GM12873 (cell line): ENCODE measurements around the gene DAND5.

Experiments used
- TF ChIP-seq, protein P1 (sequence below): IDR thresholded peaks from 2 replicates; pipeline ENCODE4 v1.5.1; 2012; ENCODE audit warnings: low read depth, mild to moderate bottlenecking, moderate library complexity, low read length, control low read depth; ENCODE audit not compliant: insufficient read depth; ENCODE audit errors: missing control alignments

The DAND5 gene, protein sequence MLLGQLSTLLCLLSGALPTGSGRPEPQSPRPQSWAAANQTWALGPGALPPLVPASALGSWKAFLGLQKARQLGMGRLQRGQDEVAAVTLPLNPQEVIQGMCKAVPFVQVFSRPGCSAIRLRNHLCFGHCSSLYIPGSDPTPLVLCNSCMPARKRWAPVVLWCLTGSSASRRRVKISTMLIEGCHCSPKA

DNA sequence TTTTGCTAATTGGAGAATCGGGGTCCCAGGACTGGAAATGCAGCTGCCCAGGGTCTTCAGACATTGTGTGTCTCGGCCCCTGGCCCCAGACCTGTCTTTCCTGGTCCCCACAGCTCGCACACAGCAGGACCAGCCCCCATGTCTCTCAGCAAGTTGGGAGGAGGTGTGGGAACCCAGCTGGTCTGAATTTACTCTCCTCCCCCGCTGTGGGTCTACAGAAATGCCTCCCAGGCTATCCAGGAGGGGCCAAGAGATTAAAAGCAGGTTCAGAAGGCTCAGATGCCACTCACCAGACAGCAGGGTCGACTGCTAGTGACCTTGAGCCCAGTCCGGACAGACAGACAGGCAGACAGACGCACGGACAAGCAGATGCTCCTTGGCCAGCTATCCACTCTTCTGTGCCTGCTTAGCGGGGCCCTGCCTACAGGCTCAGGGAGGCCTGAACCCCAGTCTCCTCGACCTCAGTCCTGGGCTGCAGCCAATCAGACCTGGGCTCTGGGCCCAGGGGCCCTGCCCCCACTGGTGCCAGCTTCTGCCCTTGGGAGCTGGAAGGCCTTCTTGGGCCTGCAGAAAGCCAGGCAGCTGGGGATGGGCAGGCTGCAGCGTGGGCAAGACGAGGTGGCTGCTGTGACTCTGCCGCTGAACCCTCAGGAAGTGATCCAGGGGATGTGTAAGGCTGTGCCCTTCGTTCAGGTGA is at the start of gene DAND5:
TSS of gene DAND5 (plus strand) at position 285 of the 697 bp plus-strand sequence. CDS start at position 370, 85 bp downstream.
- TF ChIP-seq, protein P1, sequence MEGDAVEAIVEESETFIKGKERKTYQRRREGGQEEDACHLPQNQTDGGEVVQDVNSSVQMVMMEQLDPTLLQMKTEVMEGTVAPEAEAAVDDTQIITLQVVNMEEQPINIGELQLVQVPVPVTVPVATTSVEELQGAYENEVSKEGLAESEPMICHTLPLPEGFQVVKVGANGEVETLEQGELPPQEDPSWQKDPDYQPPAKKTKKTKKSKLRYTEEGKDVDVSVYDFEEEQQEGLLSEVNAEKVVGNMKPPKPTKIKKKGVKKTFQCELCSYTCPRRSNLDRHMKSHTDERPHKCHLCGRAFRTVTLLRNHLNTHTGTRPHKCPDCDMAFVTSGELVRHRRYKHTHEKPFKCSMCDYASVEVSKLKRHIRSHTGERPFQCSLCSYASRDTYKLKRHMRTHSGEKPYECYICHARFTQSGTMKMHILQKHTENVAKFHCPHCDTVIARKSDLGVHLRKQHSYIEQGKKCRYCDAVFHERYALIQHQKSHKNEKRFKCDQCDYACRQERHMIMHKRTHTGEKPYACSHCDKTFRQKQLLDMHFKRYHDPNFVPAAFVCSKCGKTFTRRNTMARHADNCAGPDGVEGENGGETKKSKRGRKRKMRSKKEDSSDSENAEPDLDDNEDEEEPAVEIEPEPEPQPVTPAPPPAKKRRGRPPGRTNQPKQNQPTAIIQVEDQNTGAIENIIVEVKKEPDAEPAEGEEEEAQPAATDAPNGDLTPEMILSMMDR, result no peak

DNA sequence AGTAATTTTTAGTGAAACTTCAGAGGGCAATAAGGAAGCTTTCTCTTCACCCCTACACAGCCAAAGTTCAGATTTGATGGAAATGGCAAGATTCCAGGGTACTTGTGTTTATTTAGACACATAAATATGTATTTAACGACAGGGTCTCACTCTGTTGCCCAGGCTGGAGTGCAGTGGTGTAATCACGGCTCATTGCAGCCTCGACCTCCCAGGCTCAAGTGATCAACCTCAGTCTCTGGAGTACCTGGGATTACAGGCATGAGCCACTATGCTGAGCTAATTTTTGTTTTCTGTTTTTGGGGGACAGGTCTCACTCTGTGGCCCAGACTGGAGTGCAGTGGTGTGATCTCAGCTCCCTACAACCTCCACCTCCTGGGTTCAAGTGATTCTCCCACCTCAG is 48.3 kb upstream of the DAND5 start:
- TF ChIP-seq, protein P1, result no peak

DNA sequence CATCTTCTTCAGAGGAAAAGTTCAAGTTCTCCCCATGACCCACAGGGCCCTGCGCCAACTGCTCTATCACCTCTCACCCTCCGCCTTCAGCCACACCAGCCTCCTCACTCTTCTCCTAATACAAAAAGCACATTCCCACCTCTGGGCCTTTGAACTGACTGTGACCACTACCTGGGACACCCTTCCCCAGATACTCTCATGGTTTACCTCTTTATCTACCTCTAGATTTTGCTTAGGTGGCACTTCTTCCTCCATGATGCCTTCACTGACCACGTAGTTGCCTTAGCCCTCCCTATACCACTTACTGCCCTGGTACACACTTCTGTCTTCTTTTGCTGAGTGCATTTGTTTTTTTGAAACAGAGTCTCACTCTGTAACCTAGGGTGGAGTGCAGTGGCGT is 46.4 kb upstream of the DAND5 start:
- TF ChIP-seq, protein P1, result no peak

DNA sequence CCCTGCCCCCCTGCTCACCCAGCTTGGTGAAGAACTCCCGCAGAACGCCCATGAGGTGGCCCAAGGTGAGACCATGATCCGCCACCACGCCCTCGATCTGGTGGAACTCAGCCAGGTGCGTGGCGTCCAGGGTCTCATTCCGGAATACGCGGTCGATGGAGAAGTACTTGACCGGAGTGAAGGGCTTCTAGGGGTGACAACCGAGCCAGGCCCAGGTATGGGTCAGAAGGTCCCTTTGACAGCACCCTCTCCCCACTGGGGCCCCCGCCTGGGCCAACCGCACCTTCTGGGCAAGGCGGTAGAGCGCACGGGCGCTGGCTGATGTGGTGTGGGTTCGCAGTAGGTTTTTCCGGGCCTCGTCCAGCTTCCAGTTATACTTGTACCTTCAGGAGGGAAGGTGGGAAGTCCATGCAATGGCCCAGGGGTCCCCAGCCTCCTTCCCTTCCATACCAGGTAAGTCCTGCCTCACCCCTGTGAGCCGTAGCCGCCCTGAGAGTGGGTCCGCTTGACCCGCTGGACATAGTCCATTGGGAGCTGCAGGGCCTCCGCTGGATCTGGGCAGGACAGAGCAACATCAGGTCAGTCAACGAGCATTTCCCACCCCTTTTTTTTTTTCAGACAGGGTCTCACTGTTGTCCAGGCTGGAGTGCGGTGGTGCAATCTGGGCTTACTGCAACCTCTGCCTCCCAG is 44.6 kb upstream of the DAND5 start:
- TF ChIP-seq, protein P1, result no peak

DNA sequence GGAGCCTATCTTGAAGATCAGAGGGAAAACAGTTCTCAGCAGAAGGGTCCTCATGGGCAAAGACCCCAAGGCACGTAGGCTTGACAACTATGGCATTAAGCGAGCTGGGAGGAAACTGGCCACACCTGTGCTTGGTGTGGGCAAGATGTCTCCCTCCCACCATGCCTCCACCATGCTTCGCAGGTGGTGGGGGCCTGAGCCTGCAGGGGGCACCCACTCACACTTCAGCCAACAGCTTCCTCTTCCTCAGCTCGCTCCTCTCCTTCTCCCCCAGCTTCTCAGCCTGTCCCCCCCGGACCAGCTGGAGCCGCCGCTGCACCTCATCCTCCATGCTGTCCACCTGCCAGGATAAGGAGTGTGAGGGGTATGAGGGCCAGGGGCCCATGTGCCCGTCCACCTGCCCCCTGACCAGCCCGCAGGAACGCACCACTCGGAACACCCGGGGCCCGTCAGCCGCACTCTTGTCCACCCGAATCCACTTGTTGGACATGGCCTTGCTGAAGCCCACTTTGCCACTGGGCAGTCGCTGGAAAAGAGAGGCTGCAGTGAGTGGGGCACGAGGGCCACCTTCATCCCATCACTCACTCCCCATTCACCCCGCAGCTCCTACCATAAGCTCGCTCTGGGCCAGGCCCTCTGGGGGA is 39.3 kb upstream of the DAND5 start:
- TF ChIP-seq, protein P1, result peak; percentile 5

DNA sequence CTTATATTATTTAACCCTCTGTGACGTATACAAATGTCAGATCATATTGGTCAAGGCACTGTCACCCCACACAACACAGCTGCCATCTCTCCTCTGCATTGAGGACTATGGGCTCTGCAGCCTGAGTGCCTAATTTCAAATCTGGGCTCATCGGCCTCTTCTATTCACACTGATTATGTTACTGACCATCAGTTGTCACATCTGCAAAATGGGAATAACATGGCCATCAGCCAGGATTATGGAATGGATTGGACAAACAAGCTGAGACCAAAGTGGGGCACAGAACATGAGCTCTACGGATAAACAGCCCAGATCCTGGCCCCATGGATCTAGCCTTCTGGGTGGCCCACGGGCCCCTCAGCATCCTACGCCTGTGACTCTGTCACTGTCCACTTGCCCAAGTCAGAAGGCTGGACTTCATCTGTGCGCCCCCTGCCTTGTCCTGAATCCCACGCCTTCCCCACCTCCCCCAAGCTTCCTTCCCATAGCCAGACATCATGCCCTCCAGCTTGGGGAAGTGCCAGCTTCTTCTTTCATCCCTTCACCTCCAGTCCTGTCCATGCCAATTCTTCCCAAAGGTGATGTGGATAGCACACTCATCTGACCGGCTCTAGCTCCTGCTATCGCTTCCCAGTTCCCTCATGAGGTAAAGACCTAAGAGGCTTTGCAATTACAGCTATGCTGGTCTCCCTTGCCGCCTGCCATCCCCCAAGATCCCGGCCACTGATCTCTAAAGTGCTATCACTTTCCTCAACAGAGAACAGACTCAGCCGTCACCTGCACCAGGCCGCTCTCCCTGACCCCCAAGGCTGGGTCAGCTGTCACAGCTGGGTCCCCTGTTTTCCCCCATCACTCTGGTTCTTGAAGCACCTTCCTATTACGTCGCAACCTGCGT is 36.7 kb upstream of the DAND5 start:
- TF ChIP-seq, protein P1, result no peak
